Fibroblast of lung (primary cell): Measurements from ENCODE around the gene SWT1. TPM values are rescaled to one million over a fixed set of nuclear protein-coding genes. Genes with fewer than 3 reads are reported as not detected.

ENCODE experiments used
- DNase-seq, 2 donors: peaks; one replicate each; pipeline versions ENCODE4 v3.0.0 to v3.0.0-alpha.2; 2010; ENCODE audit warnings: low read depth in 2 of 2
- H2AFZ ChIP-seq: 2 replicates; pipeline ENCODE4 v1.5.1; 2012; ENCODE audit warnings: low read length, control low read depth, inconsistent platforms
- H3K27ac ChIP-seq: 2 replicates; pipeline ENCODE4 v1.5.1; 2011; ENCODE audit warnings: low read length, control low read depth; ENCODE audit not compliant: insufficient read depth
- H3K27me3 ChIP-seq: 2 replicates; pipeline ENCODE4 v1.5.1; 2011; ENCODE audit warnings: mild to moderate bottlenecking, low read length; ENCODE audit not compliant: control insufficient read depth, insufficient read depth
- H3K36me3 ChIP-seq: 2 replicates; pipeline ENCODE4 v1.5.1; 2011; ENCODE audit warnings: low read length; ENCODE audit not compliant: control insufficient read depth, insufficient read depth
- H3K4me1 ChIP-seq: 2 replicates; pipeline ENCODE4 v1.5.1; 2011; ENCODE audit warnings: low read length; ENCODE audit not compliant: control insufficient read depth, insufficient read depth; ENCODE audit errors: extremely low read depth
- H3K4me2 ChIP-seq: 2 replicates; pipeline ENCODE4 v1.5.1; 2011; ENCODE audit warnings: low read length, control low read depth; ENCODE audit not compliant: insufficient read depth; ENCODE audit errors: extremely low read depth
- H3K4me3 ChIP-seq, 4 experiments: fragments of 200-600 bp in 1 of 4; sonication (generic) in 1 of 4; replicated peaks in 1 of 4; 2 replicates each; pipeline ENCODE4 v1.5.1; 2011 to 2016; ENCODE audit warnings: low read length in 4 of 4, low read depth in 3 of 4, mild to moderate bottlenecking in 3 of 4, control low read depth in 2 of 4, inconsistent platforms in 1 of 4, mixed read lengths in 1 of 4; ENCODE audit not compliant: insufficient read depth in 1 of 4; ENCODE audit errors: control extremely low read depth in 1 of 4
- H3K79me2 ChIP-seq: 2 replicates; pipeline ENCODE4 v1.5.1; 2012; ENCODE audit warnings: mild to moderate bottlenecking, low read length, inconsistent platforms; ENCODE audit not compliant: control insufficient read depth, insufficient read depth
- H3K9ac ChIP-seq: 2 replicates; pipeline ENCODE4 v1.5.1; 2011; ENCODE audit warnings: mild to moderate bottlenecking, low read length, control low read depth; ENCODE audit not compliant: insufficient read depth
- H3K9me3 ChIP-seq: 2 replicates; pipeline ENCODE4 v1.5.1; 2012; ENCODE audit warnings: low read depth, low read length; ENCODE audit not compliant: control insufficient read depth, insufficient read depth
- H4K20me1 ChIP-seq: 2 replicates; pipeline ENCODE4 v1.5.1; 2011; ENCODE audit warnings: low read length; ENCODE audit not compliant: control insufficient read depth, insufficient read depth; ENCODE audit errors: extremely low read depth
- CTCF ChIP-seq, 2 donors: IDR thresholded peaks in 1 of 2; conservative IDR thresholded peaks in 1 of 2; 1 replicate in 1 of 2; 2 replicates in 1 of 2; pipeline ENCODE4 v1.5.1; 2011 to 2012; ENCODE audit warnings: low read length in 2 of 2, control low read depth in 1 of 2, inconsistent platforms in 1 of 2, low read depth in 1 of 2, mild to moderate bottlenecking in 1 of 2
- EZH2 ChIP-seq: IDR thresholded peaks from 2 replicates; pipeline ENCODE4 v1.5.1; 2012; ENCODE audit warnings: low read length, control low read depth, mild to moderate bottlenecking; ENCODE audit errors: missing control alignments
- polyA plus RNA-seq, 2 donors: library from polyadenylated mRNA; depleted of rRNA in 1 of 2; stranded (reverse) in 1 of 2; unstranded in 1 of 2; fragments of >200 nt; gene quantifications; 2 replicates each; pipeline ENCODE4 v1.2.1, GENCODE V29; 2011 to 2012; ENCODE audit warnings: missing spikeins in 1 of 2
- total RNA-seq: library from RNA; depleted of rRNA; stranded (reverse); fragments of >200 nt; gene quantifications from 2 replicates; pipeline ENCODE4 v1.2.1, GENCODE V29; 2014

The SWT1 gene
- total and polyA plus RNA-seq, 2 donors (not counting 1 experiment from before 2014, with no cell fraction given) = 3.4 to 8.4 TPM

GRCh38 chr1:185305419-185305818 is 148.5 kb downstream of the SWT1 start:
- Histone ChIP-seq H3K4me3 (no peak overlapping the region), H3K79me2 (peaks cover under 1% of the 10 kb centered on the region), H3K4me1 (no peaks in the 10 kb centered on the region), H3K27me3 (no peaks in the 10 kb centered on the region), H4K20me1 (no peaks in the 10 kb centered on the region), H3K9ac (no peak overlapping the region), H3K9me3 (no peaks in the 10 kb centered on the region), H2AFZ (no peak overlapping the region), H3K36me3 (peaks cover 9% of the 10 kb centered on the region), H3K4me2 (no peak overlapping the region), H3K27ac (no peak overlapping the region)
- TF ChIP-seq CTCF (conservative IDR thresholded peaks at IDR 0.05 in 1 of 2, IDR thresholded peaks at IDR 0.05 in 1 of 2; ENCODE audit: low read depth in 1 of 2, low read length in 2 of 2) (no peak), EZH2 (no peak)
- DNase-seq = no peak

- Histone ChIP-seq H4K20me1 (no peaks in the 10 kb centered on the region), H3K79me2 (peaks cover 24% of the 10 kb centered on the region), H3K27me3 (no peaks in the 10 kb centered on the region), H3K9me3 (no peaks in the 10 kb centered on the region), H3K27ac (no peak overlapping the region), H3K4me3 (no peak overlapping the region), H2AFZ (no peak overlapping the region), H3K4me2 (no peak overlapping the region), H3K36me3 (peaks cover 4% of the 10 kb centered on the region), H3K9ac (no peak overlapping the region), H3K4me1 (no peaks in the 10 kb centered on the region)
- no peak for DNase-seq
- TF ChIP-seq CTCF (conservative IDR thresholded peaks at IDR 0.05 in 1 of 2, IDR thresholded peaks at IDR 0.05 in 1 of 2; ENCODE audit: low read depth in 1 of 2, low read length in 2 of 2) = no peak
- TF ChIP-seq EZH2 = no peak
These were observed 151.2 kb downstream of the SWT1 start for GRCh38 chr1:185308126-185308525.

- TF ChIP-seq EZH2 (no peak), CTCF (conservative IDR thresholded peaks at IDR 0.05 in 1 of 2, IDR thresholded peaks at IDR 0.05 in 1 of 2; ENCODE audit: low read depth in 1 of 2, low read length in 2 of 2) (no peak)
- H3K27me3 ChIP-seq = no peaks in the 10 kb centered on the region
- no peaks in the 10 kb centered on the region for H3K4me1 ChIP-seq
- H4K20me1 ChIP-seq = no peaks in the 10 kb centered on the region
- H3K27ac ChIP-seq = no peak overlapping the region
- no peaks in the 10 kb centered on the region for H3K9me3 ChIP-seq
- H3K36me3 ChIP-seq = peaks cover 4% of the 10 kb centered on the region
- H3K4me3 ChIP-seq = no peak overlapping the region
- H2AFZ ChIP-seq = no peak overlapping the region
- no peak overlapping the region for H3K9ac ChIP-seq
- peaks cover 39% of the 10 kb centered on the region for H3K79me2 ChIP-seq
- DNase-seq = peak in 1 of 2 donors; percentile 14
- H3K4me2 ChIP-seq = no peak overlapping the region
These were observed 152.6 kb downstream of the SWT1 start for GRCh38 chr1:185309566-185309965.
